CD8-positive, alpha-beta memory T cell (primary cell): ENCODE results near the gene PARP15. TPM values are rescaled to one million over a fixed set of nuclear protein-coding genes. Genes with fewer than 3 reads are reported as not detected.

Experiments used
- CTCF ChIA-PET: fragments of 350-600 bp; sonication (Branson Sonifier 250); formaldehyde crosslinking; loops from one replicate; lab custom pipeline; 2021; ENCODE audit warnings: antibody characterized with exemption; lab: Charles Lee
- POLR2A ChIA-PET: fragments of 350-600 bp; sonication (Branson Sonifier 250); formaldehyde crosslinking; loops from one replicate; lab custom pipeline; 2021; ENCODE audit warnings: antibody characterized with exemption; lab: Charles Lee
- DNase-seq, 5 donors: peaks; one replicate each; pipeline versions ENCODE4 v3.0.0 to v3.0.0-alpha.2; 2020 to 2022; ENCODE audit warnings: mixed read lengths in 1 of 5
- H3K27ac ChIP-seq: one replicate; pipeline ENCODE4 v1.7.0; 2013; ENCODE audit warnings: low read depth, mild to moderate bottlenecking, low read length, moderate library complexity
- H3K27me3 ChIP-seq: 2 replicates; pipeline ENCODE4 v1.7.0; 2013; ENCODE audit warnings: low read length, mild to moderate bottlenecking; ENCODE audit not compliant: insufficient read depth, poor library complexity, severe bottlenecking
- H3K36me3 ChIP-seq: 2 replicates; pipeline ENCODE4 v1.7.0; 2013; ENCODE audit warnings: mild to moderate bottlenecking, low read length, moderate library complexity; ENCODE audit not compliant: insufficient read depth
- H3K4me1 ChIP-seq: 2 replicates; pipeline ENCODE4 v1.7.0; 2013; ENCODE audit warnings: mild to moderate bottlenecking, low read length, moderate library complexity; ENCODE audit not compliant: insufficient read depth
- H3K4me3 ChIP-seq: 2 replicates; pipeline ENCODE4 v1.7.0; 2013; ENCODE audit warnings: mild to moderate bottlenecking, low read length
- H3K9me3 ChIP-seq: 2 replicates; pipeline ENCODE4 v1.7.0; 2013; ENCODE audit warnings: mild to moderate bottlenecking, low read length
- H3K27ac Mint-ChIP-seq, 8 donors: one replicate each; pipeline ENCODE4 v1.8.0; 2020 to 2021; ENCODE audit warnings: mixed read lengths in 8 of 8, mild to moderate bottlenecking in 6 of 8, inconsistent platforms in 3 of 8, moderate library complexity in 3 of 8
- H3K27me3 Mint-ChIP-seq, 2 donors: one replicate each; pipeline ENCODE4 v1.8.0; 2020 to 2021; ENCODE audit warnings: mixed read lengths in 2 of 2, mild to moderate bottlenecking in 1 of 2, moderate library complexity in 1 of 2
- H3K36me3 Mint-ChIP-seq, 3 donors: one replicate each; pipeline ENCODE4 v1.8.0; 2020 to 2021; ENCODE audit warnings: mixed read lengths in 3 of 3, inconsistent platforms in 1 of 3, mild to moderate bottlenecking in 1 of 3
- H3K4me1 Mint-ChIP-seq, 3 donors: one replicate each; pipeline ENCODE4 v1.8.0; 2020 to 2021; ENCODE audit warnings: mixed read lengths in 3 of 3, inconsistent platforms in 1 of 3, mild to moderate bottlenecking in 1 of 3
- H3K4me3 Mint-ChIP-seq, 7 donors: one replicate each; pipeline ENCODE4 v1.8.0; 2020 to 2021; ENCODE audit warnings: mixed read lengths in 7 of 7, mild to moderate bottlenecking in 6 of 7, moderate library complexity in 4 of 7, inconsistent platforms in 2 of 7
- H3K9me3 Mint-ChIP-seq, 5 donors: one replicate each; pipeline ENCODE4 v1.8.0; 2020 to 2022; ENCODE audit warnings: mixed read lengths in 5 of 5, mild to moderate bottlenecking in 3 of 5, moderate library complexity in 2 of 5, inconsistent platforms in 1 of 5
- polyA plus RNA-seq: library from polyadenylated mRNA; unstranded; fragments of 300-500 nt; fragmentation: Illumina TruSeq; gene quantifications from one replicate; pipeline ENCODE4 v1.2.3, GENCODE V29; 2021
- total RNA-seq, 2 experiments: library from RNA; stranded (reverse); gene quantifications; one replicate each; pipeline ENCODE4 v1.2.3, GENCODE V29; 2021

Gene PARP15
- total and polyA plus RNA-seq, 3 experiments from 2014 or later = 8.5 to 13.9 (median 12.7) TPM

- no peak for DNase-seq
- no peaks in the 10 kb centered on the region for H3K27me3 Mint-ChIP-seq
- ChIA-PET CTCF (no interaction called here), POLR2A (no interaction called here)
- peak overlapping the region in 2 of 8 donors; percentile 12 to 52 for H3K27ac Mint-ChIP-seq
- no peaks in the 10 kb centered on the region for H3K27me3 ChIP-seq
- H3K9me3 Mint-ChIP-seq = no peaks in the 10 kb centered on the region
- H3K4me3 ChIP-seq = no peak overlapping the region
- no peak overlapping the region for H3K4me3 Mint-ChIP-seq
- no peaks in the 10 kb centered on the region for H3K9me3 ChIP-seq
- H3K36me3 ChIP-seq = no peaks in the 10 kb centered on the region
- H3K4me1 ChIP-seq = no peaks in the 10 kb centered on the region
- peaks cover 6 to 32% (median 16%) of the 10 kb centered on the region in 3 donors for H3K36me3 Mint-ChIP-seq
- H3K27ac ChIP-seq = no peak overlapping the region
- H3K4me1 Mint-ChIP-seq = peaks cover 23 to 35% (median 28%) of the 10 kb centered on the region in 3 donors
These were observed 25.6 kb downstream of the PARP15 start for GRCh38 chr3:122603056-122603455.

- POLR2A ChIA-PET = no interaction called here
- H3K9me3 Mint-ChIP-seq = no peaks in the 10 kb centered on the region
- H3K36me3 ChIP-seq = peaks cover 10% of the 10 kb centered on the region
- H3K4me3 ChIP-seq = no peak overlapping the region
- H3K9me3 ChIP-seq = no peaks in the 10 kb centered on the region
- H3K4me1 ChIP-seq = no peaks in the 10 kb centered on the region
- H3K4me3 Mint-ChIP-seq = no peak overlapping the region
- CTCF ChIA-PET = no interaction called here
- no peaks in the 10 kb centered on the region for H3K27me3 ChIP-seq
- H3K27ac ChIP-seq = no peak overlapping the region
- peaks cover 19 to 34% (median 22%) of the 10 kb centered on the region in 3 donors for H3K4me1 Mint-ChIP-seq
- H3K27ac Mint-ChIP-seq = peak overlapping the region in 3 of 8 donors; percentile 48 to 87 (median 58)
- peaks cover 10 to 58% (median 26%) of the 10 kb centered on the region in 3 donors for H3K36me3 Mint-ChIP-seq
- no peak for DNase-seq
- no peaks in the 10 kb centered on the region for H3K27me3 Mint-ChIP-seq
These were observed 28.9 kb downstream of the PARP15 start for GRCh38 chr3:122606330-122606729.

- peaks cover 9 to 70% (median 27%) of the 10 kb centered on the region in 3 donors for H3K36me3 Mint-ChIP-seq
- no peaks in the 10 kb centered on the region for H3K9me3 Mint-ChIP-seq
- CTCF ChIA-PET = no interaction called here
- POLR2A ChIA-PET = no interaction called here
- peaks cover 14 to 26% (median 14%) of the 10 kb centered on the region in 3 donors for H3K4me1 Mint-ChIP-seq
- Histone ChIP-seq H3K4me1 (no peaks in the 10 kb centered on the region), H3K27ac (no peak overlapping the region), H3K27me3 (no peaks in the 10 kb centered on the region), H3K9me3 (no peaks in the 10 kb centered on the region), H3K36me3 (peaks cover 10% of the 10 kb centered on the region), H3K4me3 (no peak overlapping the region)
- H3K27me3 Mint-ChIP-seq = no peaks in the 10 kb centered on the region
- peak overlapping the region in 3 of 8 donors; percentile 8 to 82 (median 32) for H3K27ac Mint-ChIP-seq
- H3K4me3 Mint-ChIP-seq = no peak overlapping the region
- DNase-seq = no peak
These were observed 31.5 kb downstream of the PARP15 start for GRCh38 chr3:122608916-122609315.

DNA sequence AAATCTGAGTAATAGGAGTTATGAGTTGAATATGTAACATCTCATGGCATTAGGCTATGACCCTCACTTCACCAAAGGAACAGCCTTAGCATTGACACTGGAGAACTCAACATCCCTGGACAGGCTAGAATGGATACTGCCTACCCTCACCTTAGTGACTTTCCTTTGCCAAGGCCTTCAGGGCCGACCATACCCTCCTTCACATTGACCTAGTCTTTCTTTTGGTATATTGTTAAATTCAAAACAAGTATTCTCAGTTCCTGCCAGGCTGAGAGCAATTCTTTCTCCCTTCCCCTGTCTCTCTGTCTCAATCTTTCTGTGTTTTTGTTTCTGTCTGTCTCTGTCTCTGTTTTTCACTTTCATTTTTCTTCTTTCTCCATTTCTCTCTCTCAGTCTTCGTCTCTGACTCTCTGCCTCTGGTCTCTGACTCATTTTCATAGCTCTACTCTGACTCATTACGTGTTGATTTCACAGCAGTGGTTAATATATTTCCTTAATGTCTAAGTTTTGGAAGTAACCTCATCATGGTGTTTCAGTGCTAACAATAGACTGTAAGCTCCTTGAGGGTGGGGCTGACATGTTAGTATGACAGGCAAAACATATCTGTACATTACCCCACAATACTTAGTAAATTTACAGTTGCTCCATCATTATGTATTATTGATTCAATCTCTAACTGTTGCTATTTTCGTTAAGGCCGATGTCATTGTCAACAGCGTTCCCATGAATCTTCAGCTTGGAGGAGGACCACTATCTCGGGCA, 32.5 kb downstream of the PARP15 start:
- H3K9me3 ChIP-seq = no peaks in the 10 kb centered on the region
- no peaks in the 10 kb centered on the region for H3K27me3 Mint-ChIP-seq
- CTCF ChIA-PET = interaction anchor here (1.2 kb wide), 1 partner anchor 49 kb away, joined by 4 read pairs; no protein-coding TSS in a partner anchor
- H3K27ac Mint-ChIP-seq = peak overlapping the region in 7 of 8 donors; percentile 62 to 89 (median 85)
- POLR2A ChIA-PET = no interaction called here
- H3K27ac ChIP-seq = no peak overlapping the region
- H3K4me1 ChIP-seq = no peaks in the 10 kb centered on the region
- peaks cover 10% of the 10 kb centered on the region for H3K36me3 ChIP-seq
- no peaks in the 10 kb centered on the region for H3K27me3 ChIP-seq
- peak overlapping the region in 4 of 7 donors; percentile 17 to 47 (median 18) for H3K4me3 Mint-ChIP-seq
- H3K4me3 ChIP-seq = no peak overlapping the region
- H3K36me3 Mint-ChIP-seq = peaks cover 9 to 77% (median 27%) of the 10 kb centered on the region in 3 donors
- DNase-seq = peak in 1 of 5 donors; percentile 5
- H3K9me3 Mint-ChIP-seq = no peaks in the 10 kb centered on the region
- H3K4me1 Mint-ChIP-seq = peaks cover 14 to 24% (median 14%) of the 10 kb centered on the region in 3 donors

- POLR2A ChIA-PET = no interaction called here
- no peak overlapping the region for H3K4me3 Mint-ChIP-seq
- Histone ChIP-seq H3K36me3 (peaks cover 17% of the 10 kb centered on the region), H3K9me3 (no peaks in the 10 kb centered on the region), H3K4me3 (no peak overlapping the region), H3K27me3 (no peaks in the 10 kb centered on the region), H3K27ac (no peak overlapping the region), H3K4me1 (no peaks in the 10 kb centered on the region)
- H3K27me3 Mint-ChIP-seq = no peaks in the 10 kb centered on the region
- peak overlapping the region in 1 of 8 donors; percentile 15 for H3K27ac Mint-ChIP-seq
- peaks cover 12 to 18% (median 14%) of the 10 kb centered on the region in 3 donors for H3K4me1 Mint-ChIP-seq
- no peak for DNase-seq
- CTCF ChIA-PET = no interaction called here
- peaks cover 9 to 83% (median 37%) of the 10 kb centered on the region in 3 donors for H3K36me3 Mint-ChIP-seq
- no peaks in the 10 kb centered on the region for H3K9me3 Mint-ChIP-seq
These were observed 35.2 kb downstream of the PARP15 start for GRCh38 chr3:122612696-122613095.

DNA sequence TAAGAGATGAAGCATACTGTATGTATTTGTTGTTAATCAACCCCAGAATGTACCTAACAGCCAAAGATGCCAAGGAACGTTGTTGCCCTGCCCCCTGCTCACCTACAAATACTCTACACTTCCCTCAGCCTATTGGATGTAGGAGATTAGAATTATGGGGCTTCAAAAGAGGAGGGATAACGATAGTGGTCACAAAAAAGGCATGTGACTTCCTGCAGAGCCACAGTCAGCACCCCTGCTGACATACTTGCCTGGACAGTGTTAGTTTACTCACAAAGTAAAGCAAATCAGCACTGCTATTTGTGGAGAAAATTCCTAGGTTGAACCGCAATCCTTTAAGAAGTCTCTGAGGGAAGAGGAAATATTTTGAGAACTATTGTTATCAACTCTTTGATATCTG, 37.9 kb downstream of the PARP15 start:
- Histone ChIP-seq H3K27ac (no peak overlapping the region), H3K36me3 (peaks cover 22% of the 10 kb centered on the region)
- POLR2A ChIA-PET = no interaction called here

DNA sequence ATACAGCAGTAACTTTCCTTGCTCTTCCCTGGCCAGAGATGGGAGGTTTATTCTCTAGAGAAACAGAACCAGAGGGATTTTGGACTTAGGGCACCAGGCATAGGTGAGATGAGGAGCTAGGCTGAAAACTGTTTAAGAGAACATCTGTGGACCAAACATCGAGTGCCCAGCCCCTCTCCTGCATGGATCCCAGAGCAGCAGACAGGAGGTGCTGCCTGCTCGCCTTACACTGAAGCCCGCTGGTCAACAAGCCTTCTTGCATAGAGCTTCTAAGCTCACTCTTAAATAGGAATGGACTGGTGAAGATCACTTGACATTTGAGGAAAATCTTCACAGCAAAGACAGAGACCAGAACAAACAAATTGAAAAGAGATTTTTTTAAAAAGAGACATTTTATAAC, 41.2 kb downstream of the PARP15 start:
- Mint-ChIP-seq H3K27me3 (no peaks in the 10 kb centered on the region), H3K4me3 (no peak overlapping the region), H3K9me3 (no peaks in the 10 kb centered on the region), H3K4me1 (peaks cover 0 to 1% (median 0%) of the 10 kb centered on the region in 3 donors), H3K27ac (peak overlapping the region in 2 of 8 donors; percentile 13 to 72), H3K36me3 (peaks cover 9 to 88% (median 43%) of the 10 kb centered on the region in 3 donors)
- no peaks in the 10 kb centered on the region for H3K4me1 ChIP-seq
- H3K36me3 ChIP-seq = peaks cover 30% of the 10 kb centered on the region
- DNase-seq = no peak
- no peak overlapping the region for H3K27ac ChIP-seq
- POLR2A ChIA-PET = interaction anchor here (0.5 kb wide), 1 partner anchor 18 kb away, joined by 3 read pairs; no protein-coding TSS in a partner anchor
- no peak overlapping the region for H3K4me3 ChIP-seq
- H3K9me3 ChIP-seq = no peaks in the 10 kb centered on the region
- CTCF ChIA-PET = no interaction called here
- no peaks in the 10 kb centered on the region for H3K27me3 ChIP-seq

More for the DNA sequence above, 37.9 kb downstream of the PARP15 start:
- Mint-ChIP-seq H3K9me3 (no peaks in the 10 kb centered on the region), H3K27ac (peak overlapping the region in 2 of 8 donors; percentile 38 to 52), H3K27me3 (no peaks in the 10 kb centered on the region), H3K4me3 (no peak overlapping the region), H3K4me1 (peaks cover under 1 to 2% (median 1%) of the 10 kb centered on the region in 3 donors), H3K36me3 (peaks cover 13 to 85% (median 41%) of the 10 kb centered on the region in 3 donors)
- Histone ChIP-seq H3K4me3 (no peak overlapping the region), H3K27me3 (no peaks in the 10 kb centered on the region), H3K4me1 (no peaks in the 10 kb centered on the region), H3K9me3 (no peaks in the 10 kb centered on the region)
- DNase-seq = no peak
- CTCF ChIA-PET = no interaction called here

- Histone ChIP-seq H3K4me1 (no peaks in the 10 kb centered on the region), H3K9me3 (no peaks in the 10 kb centered on the region), H3K27ac (no peak overlapping the region), H3K4me3 (no peak overlapping the region), H3K36me3 (peaks cover 30% of the 10 kb centered on the region), H3K27me3 (no peaks in the 10 kb centered on the region)
- DNase-seq = no peak
- no peaks in the 10 kb centered on the region for H3K27me3 Mint-ChIP-seq
- no peaks in the 10 kb centered on the region for H3K9me3 Mint-ChIP-seq
- ChIA-PET CTCF (no interaction called here), POLR2A (interaction anchor here (0.5 kb wide), 1 partner anchor 18 kb away, joined by 3 read pairs; no protein-coding TSS in a partner anchor)
- peaks cover 9 to 89% (median 45%) of the 10 kb centered on the region in 3 donors for H3K36me3 Mint-ChIP-seq
- H3K4me1 Mint-ChIP-seq = peaks cover 0 to 1% (median 0%) of the 10 kb centered on the region in 3 donors
- H3K4me3 Mint-ChIP-seq = no peak overlapping the region
- H3K27ac Mint-ChIP-seq = peak overlapping the region in 1 of 8 donors; percentile 29
These were observed 41.6 kb downstream of the PARP15 start for GRCh38 chr3:122619040-122619439.
